Loucy (cell line): ENCODE data around the gene CADM4.

ENCODE experiments used
- EZH2phosphoT487 ChIP-seq: fragments of 200-600 bp; IDR thresholded peaks from 2 replicates; pipeline ENCODE4 v1.6.1; 2018; ENCODE audit warnings: antibody characterized with exemption, mild to moderate bottlenecking, moderate library complexity, borderline replicate concordance
- TF ChIP-seq, protein P1 (sequence below): fragments of 200-600 bp; sonication (generic); conservative IDR thresholded peaks from 2 replicates; pipeline ENCODE4 v1.5.1; 2014; ENCODE audit warnings: mild to moderate bottlenecking, antibody characterized with exemption, low read length

- TF ChIP-seq, protein P1, sequence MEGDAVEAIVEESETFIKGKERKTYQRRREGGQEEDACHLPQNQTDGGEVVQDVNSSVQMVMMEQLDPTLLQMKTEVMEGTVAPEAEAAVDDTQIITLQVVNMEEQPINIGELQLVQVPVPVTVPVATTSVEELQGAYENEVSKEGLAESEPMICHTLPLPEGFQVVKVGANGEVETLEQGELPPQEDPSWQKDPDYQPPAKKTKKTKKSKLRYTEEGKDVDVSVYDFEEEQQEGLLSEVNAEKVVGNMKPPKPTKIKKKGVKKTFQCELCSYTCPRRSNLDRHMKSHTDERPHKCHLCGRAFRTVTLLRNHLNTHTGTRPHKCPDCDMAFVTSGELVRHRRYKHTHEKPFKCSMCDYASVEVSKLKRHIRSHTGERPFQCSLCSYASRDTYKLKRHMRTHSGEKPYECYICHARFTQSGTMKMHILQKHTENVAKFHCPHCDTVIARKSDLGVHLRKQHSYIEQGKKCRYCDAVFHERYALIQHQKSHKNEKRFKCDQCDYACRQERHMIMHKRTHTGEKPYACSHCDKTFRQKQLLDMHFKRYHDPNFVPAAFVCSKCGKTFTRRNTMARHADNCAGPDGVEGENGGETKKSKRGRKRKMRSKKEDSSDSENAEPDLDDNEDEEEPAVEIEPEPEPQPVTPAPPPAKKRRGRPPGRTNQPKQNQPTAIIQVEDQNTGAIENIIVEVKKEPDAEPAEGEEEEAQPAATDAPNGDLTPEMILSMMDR: no peak
- no peak for TF ChIP-seq EZH2phosphoT487
Observed at GRCh38 chr19:43626838-43627237, 12.8 kb downstream of the CADM4 start.
